ENCODE measurements around the gene TMEM151A. TPM values are rescaled to one million over a fixed set of nuclear protein-coding genes. Genes with fewer than 3 reads are reported as not detected.

The TMEM151A gene
- total RNA-seq, 4 donors from 2014 or later = not detected

DNA sequence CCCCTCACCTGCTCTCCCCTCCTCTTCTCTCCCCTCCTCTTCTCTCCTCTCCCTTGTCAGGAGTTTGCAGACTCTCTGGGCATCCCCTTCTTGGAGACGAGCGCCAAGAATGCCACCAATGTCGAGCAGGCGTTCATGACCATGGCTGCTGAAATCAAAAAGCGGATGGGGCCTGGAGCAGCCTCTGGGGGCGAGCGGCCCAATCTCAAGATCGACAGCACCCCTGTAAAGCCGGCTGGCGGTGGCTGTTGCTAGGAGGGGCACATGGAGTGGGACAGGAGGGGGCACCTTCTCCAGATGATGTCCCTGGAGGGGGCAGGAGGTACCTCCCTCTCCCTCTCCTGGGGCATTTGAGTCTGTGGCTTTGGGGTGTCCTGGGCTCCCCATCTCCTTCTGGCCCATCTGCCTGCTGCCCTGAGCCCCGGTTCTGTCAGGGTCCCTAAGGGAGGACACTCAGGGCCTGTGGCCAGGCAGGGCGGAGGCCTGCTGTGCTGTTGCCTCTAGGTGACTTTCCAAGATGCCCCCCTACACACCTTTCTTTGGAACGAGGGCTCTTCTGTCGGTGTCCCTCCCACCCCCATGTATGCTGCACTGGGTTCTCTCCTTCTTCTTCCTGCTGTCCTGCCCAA is 15.6 kb upstream of the TMEM151A start:
- TF ChIP-seq CTCF (IDR thresholded peaks at IDR 0.05; ENCODE audit: low read depth) = no peak

DNA sequence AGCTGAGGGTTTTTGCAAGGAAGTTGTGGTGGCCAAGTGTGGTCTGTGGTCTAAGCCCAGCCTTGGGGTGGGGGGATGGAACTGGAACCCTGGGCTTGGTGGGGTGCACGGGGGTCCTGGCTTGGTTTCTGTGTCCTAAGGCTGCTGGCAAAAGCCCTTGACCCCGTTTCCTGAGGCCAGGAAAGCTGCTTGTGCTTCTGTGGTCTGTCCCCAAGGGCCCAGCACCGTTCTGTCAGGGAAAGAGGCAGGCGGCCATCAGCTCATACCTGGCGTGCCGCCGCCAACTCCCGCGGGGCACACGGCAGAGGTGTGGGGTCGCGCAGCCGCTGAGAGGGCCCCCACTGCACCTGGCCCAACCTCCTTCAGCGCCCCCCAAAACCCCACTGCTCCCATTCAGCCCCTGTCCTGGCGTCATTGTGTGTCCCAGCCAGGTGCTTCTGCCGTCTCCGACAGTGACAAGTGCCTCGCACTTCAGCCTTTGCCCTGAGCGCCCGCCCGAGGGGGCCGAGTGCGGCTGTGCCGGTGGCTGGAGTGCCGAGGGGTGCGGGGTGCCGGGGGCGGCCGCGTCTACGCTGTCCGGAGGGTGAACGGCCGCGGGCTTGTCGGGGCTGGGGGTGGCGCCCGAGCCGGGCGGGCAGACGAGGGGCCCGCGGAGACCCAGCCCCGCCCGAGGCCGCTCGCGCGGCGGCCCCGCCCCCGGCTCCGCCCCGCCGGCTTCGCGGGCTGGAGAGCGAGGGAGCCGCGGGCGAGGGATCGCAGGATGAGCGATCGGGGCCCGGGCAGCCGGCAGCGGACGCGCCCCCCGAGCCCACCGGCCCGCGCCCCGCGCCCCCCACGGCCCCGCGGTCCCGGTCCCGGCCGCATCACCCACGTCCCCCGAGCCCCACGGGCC is 14.0 kb upstream of the TMEM151A start, which contains the start of gene CNIH2:
TSS of gene CNIH2 (plus strand) at position 705 of the 892 bp plus-strand sequence. CDS start 282 bp downstream, outside the sequence.
- no peak for TF ChIP-seq CTCF (IDR thresholded peaks at IDR 0.05; ENCODE audit: low read depth)

GRCh38 chr11:66278363-66279091 is 13.2 kb upstream of the TMEM151A start:
- no peak for TF ChIP-seq CTCF (IDR thresholded peaks at IDR 0.05; ENCODE audit: low read depth)

DNA sequence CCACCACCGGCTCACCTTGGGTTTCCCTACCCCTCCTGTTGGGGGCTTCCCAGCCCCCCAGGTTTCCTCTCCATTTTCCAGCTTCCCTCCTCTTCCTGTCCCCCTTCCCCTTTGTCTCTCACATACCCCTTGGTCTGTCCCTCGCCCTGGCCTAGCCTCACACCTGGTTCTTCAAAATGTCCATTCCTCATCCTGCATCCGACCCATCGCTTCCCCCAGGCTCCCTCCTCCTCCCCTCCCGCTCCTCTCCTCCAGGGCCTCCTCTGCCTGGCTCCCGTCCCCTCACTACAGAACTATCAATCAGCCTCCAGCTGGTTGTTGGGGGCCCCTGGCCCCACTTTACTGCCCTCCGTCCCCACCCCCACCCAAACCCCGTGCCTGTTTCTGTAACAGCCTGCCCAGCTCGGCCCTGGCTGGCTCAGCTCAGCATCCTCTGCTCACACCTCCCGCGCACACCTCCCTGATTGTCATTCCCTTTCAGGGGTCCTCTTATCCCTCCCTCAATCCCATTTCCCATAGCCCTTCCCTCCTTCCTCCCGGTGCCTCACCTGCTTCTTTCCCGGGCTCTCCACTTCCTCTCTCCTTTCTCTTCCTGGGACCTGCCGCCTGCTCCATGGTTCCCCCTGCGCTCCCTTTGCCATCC is 12.5 kb upstream of the TMEM151A start:
- no peak for TF ChIP-seq CTCF (IDR thresholded peaks at IDR 0.05; ENCODE audit: low read depth)

GRCh38 chr11:66280428-66280827 is 11.3 kb upstream of the TMEM151A start:
- no peak for TF ChIP-seq CTCF (IDR thresholded peaks at IDR 0.05; ENCODE audit: low read depth)

GRCh38 chr11:66281001-66281400 is 10.7 kb upstream of the TMEM151A start:
- TF ChIP-seq CTCF (IDR thresholded peaks at IDR 0.05; ENCODE audit: low read depth) = no peak
